ENCODE results near the gene AP2M1.

The AP2M1 gene

DNA sequence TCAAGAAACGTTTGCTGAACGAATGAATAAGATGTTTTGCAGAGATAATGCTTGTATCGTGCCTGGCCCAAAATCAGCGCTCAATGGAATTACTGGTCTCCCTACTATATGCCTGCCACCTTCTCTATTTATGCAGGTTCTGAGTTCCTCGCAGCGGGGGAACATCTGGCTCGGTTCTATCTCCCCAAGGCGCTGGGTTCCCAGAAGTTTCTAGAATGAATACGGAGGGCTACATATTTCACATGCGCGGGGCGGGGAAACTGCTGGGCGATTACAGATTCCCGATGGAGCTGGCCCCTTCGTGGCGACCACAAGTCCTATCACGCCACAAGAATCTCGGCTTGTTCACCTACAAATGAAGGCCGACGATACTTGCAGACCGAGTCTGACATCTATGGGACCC is 39.9 kb upstream of the AP2M1 start:
- H3K27ac ChIP-seq, result peak overlapping the region; percentile 87
- no peak for DNase-seq (ENCODE audit: low spot score)
- CTCF ChIA-PET, result interaction anchor here (0.7 to 1.3 kb wide), 6 partner anchors 10 to 117 kb away, joined by 3 to 8 read pairs (median 3); partner anchors contain the start of gene ABCC5

DNA sequence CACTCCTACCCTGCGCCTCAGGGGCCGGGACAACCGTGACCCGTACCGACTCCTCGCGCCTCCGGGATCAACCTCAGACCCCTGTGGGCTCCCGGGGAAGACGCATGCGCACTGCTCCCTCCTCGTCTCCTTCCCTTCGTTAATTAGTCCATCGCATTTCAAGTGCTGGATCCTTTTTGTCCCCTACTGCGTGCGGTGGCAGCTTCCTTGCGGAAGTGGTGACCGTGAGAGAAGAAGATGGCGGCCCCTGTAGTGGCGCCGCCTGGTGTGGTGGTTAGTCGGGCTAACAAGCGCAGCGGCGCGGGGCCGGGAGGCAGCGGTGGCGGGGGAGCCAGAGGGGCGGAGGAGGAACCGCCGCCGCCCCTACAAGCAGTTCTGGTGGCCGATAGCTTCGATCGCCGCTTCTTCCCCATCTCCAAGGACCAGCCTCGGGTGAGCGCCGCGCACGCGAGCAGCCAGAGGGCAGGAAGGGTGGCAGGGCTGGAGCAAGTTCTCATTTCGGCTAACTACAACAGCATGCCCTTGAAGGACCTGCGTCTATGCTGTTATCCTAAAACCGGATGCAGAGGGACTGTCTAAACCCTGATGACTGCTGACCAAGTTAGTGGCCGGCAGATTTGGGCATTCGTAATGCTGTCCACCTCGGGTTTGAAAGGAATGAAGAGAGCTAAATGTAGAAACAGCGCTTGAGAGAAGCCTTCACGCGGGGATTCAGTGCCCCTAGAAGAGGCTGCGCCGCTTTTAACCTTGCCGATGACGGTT is 39.3 kb upstream of the AP2M1 start, which contains the start of gene EIF2B5:
EIF2B5 (plus strand) TSS at position 210 of the 762 bp plus-strand sequence; CDS start at position 238, 28 bp downstream.
- POLR2A ChIA-PET (ENCODE audit: low non-redundant PET), result interaction anchor here (0.6 to 0.9 kb wide), 4 partner anchors 55 to 153 kb away, joined by 3 to 6 read pairs (median 4); no protein-coding TSS in a partner anchor

More for the DNA sequence above, 39.9 kb upstream of the AP2M1 start:
- TF ChIP-seq, protein P1, sequence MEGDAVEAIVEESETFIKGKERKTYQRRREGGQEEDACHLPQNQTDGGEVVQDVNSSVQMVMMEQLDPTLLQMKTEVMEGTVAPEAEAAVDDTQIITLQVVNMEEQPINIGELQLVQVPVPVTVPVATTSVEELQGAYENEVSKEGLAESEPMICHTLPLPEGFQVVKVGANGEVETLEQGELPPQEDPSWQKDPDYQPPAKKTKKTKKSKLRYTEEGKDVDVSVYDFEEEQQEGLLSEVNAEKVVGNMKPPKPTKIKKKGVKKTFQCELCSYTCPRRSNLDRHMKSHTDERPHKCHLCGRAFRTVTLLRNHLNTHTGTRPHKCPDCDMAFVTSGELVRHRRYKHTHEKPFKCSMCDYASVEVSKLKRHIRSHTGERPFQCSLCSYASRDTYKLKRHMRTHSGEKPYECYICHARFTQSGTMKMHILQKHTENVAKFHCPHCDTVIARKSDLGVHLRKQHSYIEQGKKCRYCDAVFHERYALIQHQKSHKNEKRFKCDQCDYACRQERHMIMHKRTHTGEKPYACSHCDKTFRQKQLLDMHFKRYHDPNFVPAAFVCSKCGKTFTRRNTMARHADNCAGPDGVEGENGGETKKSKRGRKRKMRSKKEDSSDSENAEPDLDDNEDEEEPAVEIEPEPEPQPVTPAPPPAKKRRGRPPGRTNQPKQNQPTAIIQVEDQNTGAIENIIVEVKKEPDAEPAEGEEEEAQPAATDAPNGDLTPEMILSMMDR (conservative IDR thresholded peaks at IDR 0.05; ENCODE audit: low read depth), result no peak
- POLR2A ChIA-PET (ENCODE audit: low non-redundant PET), result interaction anchor here (0.9 kb wide), 1 partner anchor 113 kb away, joined by 4 read pairs; no protein-coding TSS in a partner anchor

DNA sequence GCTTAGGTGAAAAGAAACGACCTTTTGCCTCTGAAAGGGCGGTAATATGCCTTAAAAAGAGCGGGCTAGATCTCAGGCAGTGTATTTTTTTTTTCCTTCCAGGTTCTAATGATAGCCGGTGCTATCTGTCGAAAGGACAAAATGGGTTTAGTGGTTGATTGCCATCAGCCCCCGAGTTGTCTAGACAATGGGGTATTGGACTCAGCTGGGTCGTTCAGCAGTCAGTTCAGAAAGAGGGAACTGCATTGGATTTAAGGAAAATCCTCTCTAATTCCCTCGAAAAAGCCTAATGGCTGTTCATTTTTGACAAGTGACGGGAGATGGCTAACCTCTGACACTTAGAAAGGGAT is 38.8 kb upstream of the AP2M1 start:
- POLR2A ChIA-PET (ENCODE audit: low non-redundant PET), result interaction anchor here (0.6 to 0.7 kb wide), 2 partner anchors 59 to 238 kb away, joined by 3 to 6 read pairs; no protein-coding TSS in a partner anchor
- CTCF ChIA-PET, result interaction anchor here (0.6 to 1.3 kb wide), 3 partner anchors 9 to 147 kb away, joined by 3 to 8 read pairs (median 3); no protein-coding TSS in a partner anchor
- TF ChIP-seq, protein P1 (conservative IDR thresholded peaks at IDR 0.05; ENCODE audit: low read depth), result no peak
- DNase-seq (ENCODE audit: low spot score), result no peak
- peak overlapping the region; percentile 87 for H3K27ac ChIP-seq

More for the DNA sequence above, 39.3 kb upstream of the AP2M1 start, which contains the start of gene EIF2B5:
- TF ChIP-seq, protein P1 (conservative IDR thresholded peaks at IDR 0.05; ENCODE audit: low read depth), result 0 out of 2 replicates have a peak, but pooled peaks have one; percentile 24
- DNase-seq (ENCODE audit: low spot score), result peak; percentile 82
- peak within 1 kb of the TSS; percentile 87 for H3K27ac ChIP-seq
- CTCF ChIA-PET, result interaction anchor here (0.6 to 1.3 kb wide), 7 partner anchors 10 to 146 kb away, joined by 3 to 8 read pairs (median 3); partner anchors contain the start of gene ABCC5

DNA sequence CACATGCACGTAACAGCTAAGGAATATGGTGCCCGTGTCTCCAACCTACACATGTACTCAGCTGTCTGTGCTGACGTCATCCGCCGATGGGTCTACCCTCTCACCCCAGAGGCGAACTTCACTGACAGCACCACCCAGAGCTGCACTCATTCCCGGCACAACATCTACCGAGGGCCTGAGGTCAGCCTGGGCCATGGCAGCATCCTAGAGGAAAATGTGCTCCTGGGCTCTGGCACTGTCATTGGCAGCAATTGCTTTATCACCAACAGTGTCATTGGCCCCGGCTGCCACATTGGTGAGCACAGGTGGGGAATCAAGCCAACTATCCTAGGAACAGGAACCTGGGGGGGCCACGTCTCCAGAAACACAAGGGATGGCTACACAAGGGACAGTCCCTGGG is 34.2 kb upstream of the AP2M1 start:
- POLR2A ChIA-PET (ENCODE audit: low non-redundant PET), result no interaction called here
- H3K27ac ChIP-seq, result no peak overlapping the region
- CTCF ChIA-PET, result no interaction called here
- TF ChIP-seq, protein P1 (conservative IDR thresholded peaks at IDR 0.05; ENCODE audit: low read depth), result no peak
- no peak for DNase-seq (ENCODE audit: low spot score)

DNA sequence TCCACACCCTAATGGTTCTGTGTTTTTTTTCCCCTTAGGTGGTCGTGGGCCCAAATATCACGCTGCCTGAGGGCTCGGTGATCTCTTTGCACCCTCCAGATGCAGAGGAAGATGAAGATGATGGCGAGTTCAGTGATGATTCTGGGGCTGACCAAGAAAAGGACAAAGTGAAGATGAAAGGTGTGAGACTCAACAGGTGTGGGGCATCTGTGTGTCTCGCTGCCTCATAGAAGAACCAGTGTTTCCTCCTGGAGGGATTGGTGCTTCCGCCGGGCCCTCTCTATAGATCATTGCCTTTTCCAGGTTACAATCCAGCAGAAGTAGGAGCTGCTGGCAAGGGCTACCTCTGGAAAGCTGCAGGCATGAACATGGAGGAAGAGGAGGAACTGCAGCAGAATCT is 32.5 kb upstream of the AP2M1 start:
- CTCF ChIA-PET, result no interaction called here
- POLR2A ChIA-PET (ENCODE audit: low non-redundant PET), result interaction anchor here (0.5 kb wide), 1 partner anchor 151 kb away, joined by 5 read pairs; no protein-coding TSS in a partner anchor
- H3K27ac ChIP-seq, result no peak overlapping the region
- TF ChIP-seq, protein P1 (conservative IDR thresholded peaks at IDR 0.05; ENCODE audit: low read depth), result no peak
- no peak for DNase-seq (ENCODE audit: low spot score)

DNA sequence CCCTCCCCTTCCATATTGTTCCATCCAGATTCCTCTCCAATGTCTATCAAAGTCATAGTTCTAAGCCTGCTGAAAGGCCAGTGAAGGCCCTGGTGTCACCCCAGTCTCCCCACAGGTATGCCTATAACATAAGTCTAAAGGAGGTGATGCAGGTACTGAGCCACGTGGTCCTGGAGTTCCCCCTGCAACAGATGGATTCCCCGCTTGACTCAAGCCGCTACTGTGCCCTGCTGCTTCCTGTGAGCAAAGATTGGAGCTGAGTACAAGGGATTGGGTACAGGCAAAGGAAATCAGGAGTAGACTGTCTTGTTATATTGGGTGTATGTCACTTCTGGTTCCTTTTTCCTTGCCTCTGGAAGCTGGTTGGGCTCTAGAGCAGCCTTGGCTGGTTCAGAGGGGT is 31.3 kb upstream of the AP2M1 start:
- ChIA-PET POLR2A (ENCODE audit: low non-redundant PET) (no interaction called here), CTCF (interaction anchor here (3.8 kb wide), 1 partner anchor 99 kb away, joined by 40 read pairs; no protein-coding TSS in a partner anchor)
- no peak overlapping the region for H3K27ac ChIP-seq
- no peak for DNase-seq (ENCODE audit: low spot score)
- TF ChIP-seq, protein P1 (conservative IDR thresholded peaks at IDR 0.05; ENCODE audit: low read depth), result no peak

Data from RWPE1 (cell line).